Stimulated activated CD4-positive, alpha-beta T cell treated with anti-CD3 and anti-CD28 coated beads, Interleukin-15, amount 100 ng/mL, for 1 hour (primary cell): ENCODE results near the gene MTRF1L.
"Not testable (repeated sequence)": the region's sequence is repeated elsewhere in the genome, so short reads cannot be mapped to it uniquely, and the experiment has no call there.

Source experiments
- DNase-seq, 2 donors: peaks; one replicate each; pipeline ENCODE4 v3.0.0-alpha.2; 2020; ENCODE audit warnings: low read depth in 1 of 2, low spot score in 1 of 2

MTRF1L gene

DNA sequence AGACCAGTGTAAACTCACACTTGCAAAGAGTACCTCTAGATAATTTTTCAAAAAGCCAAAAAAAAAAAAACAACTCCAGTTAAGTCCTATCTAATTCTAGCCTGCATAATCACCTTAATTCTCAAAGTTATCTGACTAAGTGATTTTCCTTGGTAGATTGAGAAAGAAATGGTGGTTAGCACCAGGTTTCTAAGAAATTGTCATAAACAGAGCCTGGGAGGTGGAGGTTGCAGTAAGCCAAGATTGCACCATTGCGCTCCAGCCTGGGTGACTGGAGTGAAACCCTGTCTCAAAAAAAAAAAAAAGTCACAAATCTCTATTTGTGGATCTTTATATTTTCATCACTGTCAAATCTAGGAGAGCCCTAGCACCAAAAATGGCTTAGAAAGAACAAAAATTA, 28.6 kb downstream of the MTRF1L start:
- no peak for DNase-seq

DNA sequence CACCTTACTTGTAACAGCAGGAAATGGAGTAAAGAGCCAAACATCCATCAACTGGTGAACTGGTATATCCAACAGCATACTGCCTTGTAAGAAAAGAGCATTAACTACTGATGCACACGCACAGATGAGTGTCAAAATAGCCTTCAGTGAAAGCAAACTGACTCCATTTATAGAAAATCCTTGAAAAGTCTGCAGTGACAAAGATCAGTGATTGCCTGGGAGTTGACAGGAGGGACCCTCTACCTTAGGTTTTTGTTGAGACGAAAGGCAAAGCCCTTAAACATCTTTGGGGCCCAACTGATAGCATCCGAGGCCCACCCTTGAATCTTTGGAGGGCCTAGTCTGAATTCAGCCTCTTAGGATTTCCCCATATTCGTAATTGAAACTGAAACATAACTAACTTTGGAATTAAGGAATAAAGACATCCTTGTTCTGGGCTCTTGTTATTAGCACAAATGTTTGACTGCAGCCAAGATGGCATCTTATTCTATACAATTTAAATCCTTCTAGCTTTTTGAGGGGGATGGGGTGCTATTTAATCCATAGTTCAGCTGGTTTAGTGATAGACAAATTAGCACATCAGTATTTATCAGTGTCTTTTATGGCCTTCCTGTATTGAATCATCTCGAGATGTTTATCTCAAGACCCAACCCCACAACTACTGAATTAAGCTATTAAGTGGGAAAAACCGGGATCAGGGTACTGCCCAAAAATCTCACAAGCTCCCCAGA, 32.7 kb downstream of the MTRF1L start:
- no peak for DNase-seq

DNA sequence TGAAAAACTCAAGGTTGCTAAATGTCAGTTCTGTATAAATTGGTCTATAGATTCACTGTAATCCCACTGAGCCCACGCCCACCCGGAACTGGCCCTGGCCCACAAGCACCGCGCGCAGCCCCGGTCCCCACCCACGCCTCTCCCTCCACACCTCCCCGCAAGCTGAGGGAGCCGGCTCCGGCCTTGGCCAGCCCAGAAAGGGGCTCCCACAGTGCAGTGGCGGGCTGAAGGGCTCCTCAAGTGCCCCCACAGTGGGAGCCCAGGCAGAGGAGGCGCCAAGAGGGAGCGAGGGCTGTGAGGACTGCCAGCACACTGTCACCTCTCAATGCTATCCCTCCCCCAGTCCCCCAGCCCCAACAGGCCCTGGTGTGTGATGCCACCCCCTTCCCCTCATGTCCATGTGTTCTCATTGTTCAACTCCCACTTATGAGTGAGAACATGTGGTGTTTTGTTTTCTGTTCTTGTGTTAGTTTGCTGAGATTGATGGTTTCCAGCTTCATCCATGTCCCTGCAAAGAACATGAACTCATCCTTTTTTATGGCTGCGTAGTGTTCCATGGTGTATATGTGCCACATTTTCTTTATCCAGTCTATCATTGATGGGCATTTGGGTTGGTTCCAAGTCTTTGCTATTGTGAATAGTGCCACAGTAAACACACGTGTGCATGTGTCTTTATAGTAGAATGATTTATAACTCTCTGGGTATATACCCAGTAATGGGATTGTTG, 36.2 kb downstream of the MTRF1L start:
- DNase-seq = not testable (repeated sequence)

DNA sequence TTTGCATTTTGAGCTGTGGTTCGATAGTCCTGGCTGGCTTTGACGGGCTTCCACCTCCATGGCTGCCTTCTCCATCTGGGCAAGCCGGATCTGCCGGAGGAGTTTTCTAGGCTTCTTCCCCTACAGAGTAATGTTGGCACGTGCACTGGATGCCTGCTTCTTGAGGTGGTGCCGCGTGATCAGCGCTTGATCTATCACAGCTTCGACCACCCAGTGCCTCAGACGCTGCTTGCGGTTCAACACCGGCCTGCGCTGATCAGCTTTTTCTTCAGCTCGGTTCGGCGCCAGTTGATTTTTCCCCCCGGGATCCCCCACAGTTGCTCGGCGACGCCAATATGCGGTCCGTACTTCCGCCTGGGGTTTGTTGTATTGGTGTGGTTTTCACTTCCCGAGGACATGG, 43.2 kb downstream of the MTRF1L start:
- no peak for DNase-seq

DNA sequence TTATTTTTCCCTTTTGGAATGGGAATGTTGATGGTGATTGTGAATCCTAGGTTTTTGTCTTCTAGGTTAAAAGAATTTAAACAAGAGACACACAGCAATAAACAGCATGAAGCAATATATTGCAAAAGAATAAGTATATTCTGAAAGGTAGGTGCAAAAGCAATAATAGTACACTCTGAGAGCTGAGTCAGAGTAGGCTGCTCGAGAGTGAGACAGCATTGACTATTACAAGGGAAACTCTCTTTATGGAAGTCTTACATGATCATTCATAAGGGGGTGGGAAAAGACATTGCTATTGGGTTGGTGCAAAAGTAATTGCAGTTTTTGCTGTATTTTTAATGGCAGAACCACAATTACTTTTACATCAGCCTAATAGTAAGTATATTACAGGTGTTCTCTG, 44.7 kb downstream of the MTRF1L start:
- no peak for DNase-seq

DNA sequence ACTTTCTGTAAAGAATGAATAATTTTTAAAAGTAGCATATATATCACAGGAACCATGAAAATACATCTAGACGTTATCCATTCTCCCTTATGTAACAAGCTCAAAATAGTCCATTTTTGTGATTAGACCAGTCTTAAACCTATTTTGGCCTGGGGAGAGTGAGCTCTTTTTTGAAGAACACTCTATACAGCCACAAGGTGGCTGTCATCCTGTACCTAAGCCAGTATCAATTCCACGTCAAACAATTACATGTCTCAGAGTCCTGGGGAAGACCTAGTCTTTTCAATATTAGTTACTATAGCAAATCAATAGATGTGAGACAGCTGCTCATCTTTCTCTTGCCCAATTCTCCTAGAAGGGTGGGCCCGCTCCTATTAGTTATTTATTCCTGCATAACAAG, 48.1 kb downstream of the MTRF1L start:
- no peak for DNase-seq

DNA sequence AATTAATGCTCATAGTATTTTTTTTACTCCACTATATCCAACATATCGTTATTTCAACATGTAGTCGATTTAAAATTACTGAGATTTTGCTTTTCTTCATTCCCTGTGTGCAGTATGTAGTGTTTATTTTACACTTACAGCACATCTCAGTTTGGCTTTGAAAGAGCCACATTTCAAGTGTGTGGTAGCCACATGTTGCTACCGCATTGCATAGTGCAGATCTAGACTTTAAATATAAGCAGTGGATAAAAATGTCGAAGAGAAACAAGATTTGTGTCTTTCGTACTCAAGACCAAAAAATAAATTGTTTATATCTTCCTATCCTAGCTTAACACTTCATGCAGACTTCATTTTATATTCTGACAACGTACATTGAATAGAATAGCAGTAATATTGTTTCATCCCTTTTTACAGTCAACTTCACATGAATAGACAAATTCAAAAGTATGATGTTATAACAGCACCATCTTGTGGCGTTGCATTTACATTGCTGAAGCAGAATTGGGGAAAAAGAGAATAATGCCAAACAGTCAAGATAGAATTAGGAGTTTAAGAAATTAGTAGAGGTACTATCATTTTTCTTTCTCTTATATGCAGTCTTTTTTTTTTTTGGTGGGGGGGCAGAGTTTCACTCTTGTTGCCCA, 49.5 kb downstream of the MTRF1L start:
- DNase-seq = no peak

DNA sequence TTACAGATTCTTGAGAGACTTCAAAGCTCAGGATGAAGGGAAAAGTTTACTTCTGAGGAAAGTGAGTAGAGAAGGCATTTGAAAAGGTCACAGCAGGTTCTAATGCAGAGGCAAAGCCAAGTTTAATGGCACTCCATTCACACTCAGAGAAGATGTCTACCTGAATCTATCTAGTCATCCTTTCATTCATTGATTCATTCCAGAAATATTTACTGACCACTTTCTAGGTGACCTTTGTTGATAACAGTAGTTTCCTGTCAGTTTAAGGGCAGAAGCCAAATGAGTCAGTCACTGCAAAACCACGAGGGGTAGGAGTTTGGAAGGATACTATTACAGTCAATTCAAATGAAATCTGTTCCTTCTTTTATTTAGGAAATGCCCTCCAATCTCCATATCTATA, 50.5 kb downstream of the MTRF1L start:
- DNase-seq = no peak

DNA sequence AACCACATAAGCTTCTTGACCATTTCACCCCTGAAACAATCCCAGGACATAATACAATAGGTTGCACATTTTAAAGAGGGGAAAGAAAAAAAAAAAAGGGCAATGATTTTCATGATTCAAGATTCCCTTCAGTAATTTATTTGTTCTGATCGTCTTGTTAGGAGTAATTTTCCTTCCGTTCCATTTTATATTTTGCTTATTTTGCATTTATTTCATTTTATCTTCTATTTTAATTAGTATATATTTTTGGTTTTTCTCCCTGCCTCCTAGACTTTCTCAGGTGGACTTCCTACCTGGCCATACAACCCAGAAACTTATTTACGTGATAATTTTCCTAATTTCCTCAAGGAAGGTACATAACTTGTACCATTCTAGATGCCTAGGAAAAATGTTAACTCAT, 52.3 kb downstream of the MTRF1L start:
- no peak for DNase-seq

DNA sequence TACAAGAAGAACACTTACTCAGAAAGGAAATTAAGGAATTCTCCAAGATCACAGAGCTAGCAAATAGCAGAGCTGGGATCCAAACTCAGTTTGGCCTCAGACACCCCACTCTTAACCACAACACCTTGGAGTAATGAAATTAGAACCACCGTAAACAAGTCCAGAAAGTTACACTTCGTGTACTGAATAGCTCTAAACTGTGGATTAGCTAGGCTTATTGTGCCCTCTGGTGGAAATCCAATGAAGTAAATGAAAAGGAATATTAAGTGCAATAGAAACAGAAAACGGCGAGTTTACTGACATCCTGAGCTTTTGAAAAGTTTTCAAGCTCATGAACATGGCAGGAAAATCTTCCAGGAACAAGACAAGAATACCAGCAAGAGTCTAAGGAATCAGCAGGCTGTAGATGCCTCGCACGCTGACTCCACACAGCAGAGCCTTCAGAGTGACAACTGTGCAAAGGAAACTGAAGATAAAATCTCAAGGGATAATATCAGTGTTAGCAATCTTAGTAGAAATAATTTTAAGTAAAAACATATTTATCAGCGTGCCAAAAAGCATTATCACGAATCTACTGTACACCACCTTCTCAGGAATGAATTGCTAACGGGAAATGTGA, 54.2 kb downstream of the MTRF1L start:
- no peak for DNase-seq

DNA sequence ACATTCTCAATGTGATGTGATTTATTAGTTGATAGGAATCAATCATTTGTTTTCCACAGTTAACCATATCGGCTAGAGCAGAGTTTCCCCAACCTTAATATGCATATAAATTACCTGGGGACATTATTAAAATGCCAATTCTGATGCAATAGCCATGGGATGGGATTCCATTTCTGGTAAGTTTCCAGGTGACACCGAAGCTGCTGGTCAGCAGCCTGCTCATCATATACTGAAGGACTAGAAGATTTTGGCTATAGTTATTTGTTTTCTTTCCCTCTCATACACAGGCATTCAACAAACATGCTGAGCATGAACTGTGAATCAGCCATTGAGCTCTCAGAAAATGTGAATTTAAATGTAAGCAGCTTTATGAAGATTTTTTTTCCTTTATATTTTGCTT, 55.5 kb downstream of the MTRF1L start:
- no peak for DNase-seq

DNA sequence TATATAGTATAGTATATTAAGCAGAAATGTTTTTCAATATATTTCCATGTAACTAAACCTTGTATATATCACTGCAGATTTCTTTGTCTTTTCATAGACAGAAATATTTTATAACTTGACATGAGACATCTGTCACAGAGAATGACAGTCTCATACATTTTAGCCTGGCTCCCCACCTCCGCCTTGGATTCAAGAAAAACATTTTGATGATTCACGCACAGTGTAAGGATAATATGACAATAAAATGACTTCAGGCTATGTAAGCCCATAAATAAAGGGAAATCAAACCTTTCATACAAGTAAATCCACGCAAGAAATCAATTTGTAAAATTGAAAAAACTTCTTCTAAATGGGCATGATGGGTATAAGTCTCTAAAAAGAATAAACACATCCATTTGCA, 56.0 kb downstream of the MTRF1L start:
- DNase-seq = no peak

DNA sequence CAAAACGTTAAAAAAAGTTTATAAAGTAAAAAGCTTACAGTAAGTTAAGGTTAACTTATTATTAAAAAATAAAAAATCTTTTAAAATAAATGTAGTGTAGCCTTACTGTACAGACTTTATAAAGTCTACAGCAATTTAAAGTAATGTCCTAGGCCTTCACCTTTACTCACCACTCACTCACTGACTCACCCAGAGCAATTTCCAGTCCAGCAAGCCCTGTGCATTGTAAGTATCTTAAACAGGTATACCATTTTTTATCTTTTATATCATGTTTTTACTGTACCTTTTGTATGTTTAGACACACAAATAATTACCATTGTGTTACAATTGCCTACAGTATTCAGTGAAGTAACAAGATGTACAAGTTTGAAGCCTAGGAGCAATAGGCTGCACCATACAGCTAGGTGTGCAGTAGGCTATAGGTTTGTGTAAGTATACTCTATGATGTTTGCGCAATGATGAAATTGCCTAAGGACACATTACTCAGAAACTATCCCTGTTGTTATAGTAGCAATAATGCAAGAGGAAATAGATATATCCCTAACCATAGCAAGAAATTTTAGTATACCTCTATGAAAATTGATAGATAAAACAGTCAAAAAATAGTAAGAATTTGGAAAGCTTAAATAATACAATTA, 59.1 kb downstream of the MTRF1L start:
- no peak for DNase-seq

DNA sequence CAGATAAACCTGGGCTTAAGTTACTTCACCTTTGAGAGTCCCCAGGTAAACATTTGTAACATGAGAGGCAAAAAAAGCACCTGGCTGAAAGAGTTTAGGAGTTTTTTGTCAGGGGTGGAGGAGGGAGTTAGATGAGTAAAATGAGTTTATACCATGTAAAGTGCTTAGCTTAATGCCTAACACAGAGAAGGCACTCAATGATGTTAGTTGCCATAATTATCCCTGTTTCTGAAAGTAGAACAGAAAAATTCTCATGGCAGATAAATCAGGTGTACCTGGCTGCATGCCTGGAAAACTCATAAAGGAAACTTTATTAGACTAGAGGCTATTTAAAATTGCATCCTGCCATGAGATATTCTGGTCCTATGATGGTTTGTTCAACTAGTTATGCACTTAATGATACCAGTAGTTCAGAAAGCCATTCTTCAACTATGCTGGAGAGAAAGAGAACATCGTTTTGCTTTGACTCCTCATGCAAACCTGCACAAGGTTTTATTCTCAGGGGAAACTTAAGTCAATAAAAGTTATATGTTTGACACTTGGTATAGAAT, 60.1 kb downstream of the MTRF1L start:
- no peak for DNase-seq

DNA sequence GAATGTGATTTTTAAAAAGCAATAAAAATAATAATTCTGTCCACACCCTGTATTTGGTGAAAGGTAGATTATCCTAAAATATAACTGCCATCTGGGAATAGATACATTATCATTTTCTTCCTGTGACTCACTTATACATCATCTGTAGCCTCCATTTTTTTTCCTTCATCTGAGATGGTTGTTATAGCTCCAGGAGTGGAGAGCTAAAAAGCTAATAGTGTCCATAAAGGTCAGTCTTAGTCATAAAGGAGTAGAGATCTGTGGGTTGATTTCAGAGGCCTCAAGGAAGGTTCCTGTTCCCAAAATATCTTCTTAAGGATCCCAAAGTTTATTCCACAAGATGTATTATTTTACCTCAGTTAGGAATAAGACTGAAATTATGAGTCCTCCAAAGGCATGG, 60.8 kb downstream of the MTRF1L start:
- no peak for DNase-seq
